HL-60/S4 treated with retinoic acid at 250 ng/mL for 4 days and 3 days (cell line): ENCODE measurements around the gene ADD3.

Experiments used
- in situ Hi-C: fragments of 300-500 bp; cut with MboI; formaldehyde crosslinking; loops from 2 replicates; pipeline ENCODE4 v1.7.0; 2022; ENCODE audit warnings: low sequenced_read_pairs

Gene ADD3

DNA sequence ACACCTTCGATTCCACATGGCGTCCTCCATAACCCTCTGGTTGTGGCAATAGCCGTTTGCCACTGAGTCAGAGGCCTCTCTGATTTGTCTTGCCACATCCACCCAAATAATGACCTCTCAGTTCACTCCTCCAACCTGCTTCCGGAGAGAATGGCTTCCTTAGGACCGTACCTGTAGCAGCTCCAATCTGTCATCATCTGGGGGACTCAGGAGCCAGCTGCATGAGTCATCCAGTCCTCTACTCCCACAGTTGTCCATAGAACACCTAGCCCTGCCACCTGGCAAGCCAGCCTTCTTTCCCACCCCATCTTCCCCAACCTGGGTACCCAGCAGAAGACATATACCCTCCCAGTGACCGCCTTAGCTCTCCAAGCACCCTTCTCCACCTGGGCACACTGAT is 135.2 kb downstream of the ADD3 start:
- in situ Hi-C loops: loop anchor here (25.0 kb wide), 1 partner anchor 419 kb away; the partner anchor contains the start of gene SMC3

DNA sequence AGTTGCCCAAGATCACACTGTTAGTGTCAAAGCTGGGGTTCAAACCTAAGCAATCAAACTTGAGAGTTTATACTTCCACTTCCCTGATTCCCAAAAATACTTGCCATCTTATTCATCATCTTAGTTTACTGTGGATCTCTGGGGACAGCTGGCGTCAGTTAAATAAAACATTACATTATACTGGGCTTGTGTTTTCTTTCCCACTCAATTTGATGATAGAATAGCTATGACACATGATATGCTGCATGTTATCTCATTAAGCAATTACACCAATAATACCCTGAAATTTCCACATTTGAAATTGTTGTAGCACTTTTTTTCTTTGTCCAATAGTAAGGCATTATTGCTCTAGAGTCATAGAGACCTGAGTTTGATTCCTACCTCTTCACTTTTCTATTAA is 136.7 kb downstream of the ADD3 start:
- in situ Hi-C loops: loop anchor here (25.0 kb wide), 1 partner anchor 418 kb away; the partner anchor contains the start of gene SMC3

DNA sequence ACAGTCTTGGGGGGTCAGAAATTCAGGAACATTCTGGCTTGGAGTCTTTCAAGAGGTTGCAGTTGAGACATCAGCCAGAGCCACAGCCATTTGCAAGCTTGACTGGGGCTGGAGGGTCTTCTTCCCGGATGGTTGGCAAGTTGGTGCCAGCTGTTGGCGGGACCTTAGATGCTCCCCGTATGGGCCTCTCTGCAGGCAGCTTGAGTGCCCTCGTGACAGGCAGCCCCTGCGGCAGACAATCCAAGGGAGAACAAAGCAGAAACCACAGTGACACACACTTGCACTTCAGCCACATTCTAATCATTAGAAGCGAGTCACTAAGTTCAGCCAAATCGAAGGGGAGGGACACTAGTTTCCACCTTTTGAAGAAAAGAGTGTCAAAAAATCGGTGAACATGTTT is 140.2 kb downstream of the ADD3 start:
- in situ Hi-C loops: loop anchor here (25.0 kb wide), 1 partner anchor 414 kb away; the partner anchor contains the start of gene SMC3

DNA sequence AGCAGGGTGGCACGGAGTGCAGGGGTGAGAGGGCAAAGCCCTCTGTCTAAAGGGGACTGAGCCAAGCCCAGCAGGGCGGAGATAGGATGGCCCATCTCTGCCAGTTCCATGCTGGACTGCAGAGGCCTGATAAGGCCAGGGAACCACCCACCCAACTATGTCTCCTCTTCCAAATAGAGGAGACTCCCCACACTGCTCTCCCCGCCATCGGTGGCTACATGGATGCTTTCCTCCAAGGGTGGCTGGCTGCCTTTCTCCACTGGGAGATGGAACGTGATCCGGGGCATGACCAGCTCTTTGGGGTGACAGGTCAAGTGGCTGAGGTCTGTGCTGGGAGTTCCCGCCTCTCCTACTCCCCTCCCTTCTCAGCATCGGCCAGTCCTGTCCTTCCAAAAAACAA is 141.5 kb downstream of the ADD3 start:
- in situ Hi-C loops: loop anchor here (25.0 kb wide), 1 partner anchor 413 kb away; the partner anchor contains the start of gene SMC3

DNA sequence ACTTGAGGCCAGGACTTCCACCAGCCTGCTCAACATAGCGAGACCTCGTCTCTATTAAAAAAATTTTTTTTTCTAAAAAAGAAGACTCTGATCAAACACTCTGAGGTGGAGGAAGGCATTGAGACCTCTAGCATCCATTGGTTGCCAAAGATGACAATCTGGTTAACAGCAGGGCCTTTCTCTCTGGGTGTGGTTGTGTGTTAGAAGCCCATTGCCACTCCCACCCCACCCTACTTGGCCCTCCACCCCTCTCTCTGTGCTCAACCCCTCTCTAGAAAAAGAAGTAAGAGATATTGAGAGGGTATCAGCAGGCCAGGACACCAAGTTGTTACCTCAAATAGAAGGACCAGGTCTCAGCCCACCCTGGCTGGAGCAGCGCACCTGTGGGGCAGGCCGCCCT is 142.3 kb downstream of the ADD3 start:
- in situ Hi-C loops: no loop called here

DNA sequence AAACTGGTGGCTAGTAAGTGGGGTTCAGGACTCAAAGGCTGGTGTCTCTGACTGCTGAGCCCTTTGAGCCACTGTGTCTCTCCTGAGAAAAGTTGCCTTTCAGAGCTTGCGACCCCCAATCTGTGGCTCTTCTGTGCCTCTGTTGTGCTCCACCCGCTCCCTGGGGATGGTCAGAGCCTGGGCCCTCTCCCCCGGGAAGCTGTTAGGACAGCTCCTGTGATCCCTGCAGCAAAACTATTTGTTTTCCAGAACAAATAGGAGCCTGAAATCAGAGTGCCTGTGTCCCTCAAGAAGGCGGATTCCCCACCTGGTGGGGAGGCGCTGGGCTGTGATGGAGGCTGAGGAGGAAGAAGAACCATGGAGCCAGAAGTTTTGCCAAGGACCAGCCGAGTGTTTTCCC is 143.2 kb downstream of the ADD3 start:
- in situ Hi-C loops: no loop called here

DNA sequence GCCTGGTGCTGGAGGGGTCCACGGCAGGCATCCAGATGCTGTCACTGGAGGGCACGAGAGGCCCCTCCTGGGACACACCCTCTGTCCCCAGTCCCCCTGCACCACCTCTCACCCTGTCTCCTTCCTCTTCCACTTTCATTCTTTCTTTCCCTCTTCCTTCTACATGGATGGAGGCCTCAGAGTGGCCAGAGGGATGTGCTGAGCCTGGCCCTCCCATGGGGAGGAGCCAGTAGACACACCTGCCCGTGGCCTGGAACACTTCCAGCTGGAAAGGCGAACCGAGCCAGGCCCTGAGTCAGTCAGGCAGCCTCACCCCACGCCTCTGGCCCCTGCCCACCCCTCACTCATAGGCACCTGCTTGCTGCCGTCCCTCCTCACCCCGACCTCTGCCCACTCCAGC is 143.7 kb downstream of the ADD3 start:
- in situ Hi-C loops: no loop called here

DNA sequence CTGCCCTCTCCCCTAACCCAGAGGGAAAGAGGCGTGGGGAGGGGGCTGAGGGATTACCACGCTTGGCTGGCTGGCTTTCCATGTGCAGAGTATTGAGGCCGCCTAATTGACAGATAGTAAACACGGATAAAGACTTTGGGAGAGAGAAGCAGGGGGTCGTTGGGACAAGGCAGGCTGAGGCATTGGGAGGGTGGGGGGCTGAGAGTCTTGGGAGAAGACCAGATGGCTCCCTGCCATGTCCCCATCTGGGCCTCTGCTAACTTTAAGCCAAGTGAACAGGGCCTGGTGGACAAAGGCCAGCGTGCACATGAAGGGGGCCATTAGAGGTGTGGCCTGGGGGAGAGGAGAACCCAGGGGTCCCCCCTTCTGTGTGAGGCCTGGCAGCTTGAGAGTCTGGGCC is 144.2 kb downstream of the ADD3 start:
- in situ Hi-C loops: no loop called here

DNA sequence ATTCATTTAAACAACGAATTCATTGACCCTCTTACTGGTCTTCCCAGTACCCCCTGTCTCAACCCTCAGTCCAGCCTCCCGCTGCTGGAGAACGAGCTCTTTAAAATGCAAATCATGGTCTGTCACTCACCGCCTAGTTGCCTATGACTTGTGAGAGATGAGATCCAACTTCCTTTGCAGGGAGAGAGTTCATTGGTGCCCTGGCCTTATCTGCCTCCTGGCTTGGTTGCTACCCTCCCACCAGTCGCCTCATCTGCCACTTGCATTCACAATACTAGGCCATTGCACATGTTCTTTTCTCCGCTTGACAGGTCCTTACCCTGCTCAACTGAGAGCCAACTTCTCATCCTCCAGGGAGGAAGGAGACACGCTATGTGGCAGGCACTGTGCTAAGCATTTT is 145.6 kb downstream of the ADD3 start:
- in situ Hi-C loops: no loop called here

DNA sequence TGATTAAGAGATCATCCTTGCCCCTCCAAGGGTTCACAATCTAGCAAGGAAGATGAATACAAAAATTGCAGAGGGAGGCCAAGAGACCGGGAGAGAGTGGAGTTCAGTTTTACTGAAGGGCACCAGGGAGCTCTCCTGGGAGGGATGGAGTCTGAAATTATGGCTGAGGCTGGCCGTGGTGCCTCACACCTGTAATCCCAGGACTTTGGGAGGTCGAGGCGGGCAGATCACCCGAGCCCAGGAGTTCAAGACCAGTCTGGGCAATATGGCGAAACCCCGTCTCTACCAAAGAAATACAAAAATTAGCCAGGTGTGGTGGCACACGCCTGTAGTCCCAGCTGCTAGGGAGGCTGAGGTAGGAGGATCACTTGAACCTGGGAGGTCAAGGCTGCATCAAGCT is 148.3 kb downstream of the ADD3 start:
- in situ Hi-C loops: no loop called here

DNA sequence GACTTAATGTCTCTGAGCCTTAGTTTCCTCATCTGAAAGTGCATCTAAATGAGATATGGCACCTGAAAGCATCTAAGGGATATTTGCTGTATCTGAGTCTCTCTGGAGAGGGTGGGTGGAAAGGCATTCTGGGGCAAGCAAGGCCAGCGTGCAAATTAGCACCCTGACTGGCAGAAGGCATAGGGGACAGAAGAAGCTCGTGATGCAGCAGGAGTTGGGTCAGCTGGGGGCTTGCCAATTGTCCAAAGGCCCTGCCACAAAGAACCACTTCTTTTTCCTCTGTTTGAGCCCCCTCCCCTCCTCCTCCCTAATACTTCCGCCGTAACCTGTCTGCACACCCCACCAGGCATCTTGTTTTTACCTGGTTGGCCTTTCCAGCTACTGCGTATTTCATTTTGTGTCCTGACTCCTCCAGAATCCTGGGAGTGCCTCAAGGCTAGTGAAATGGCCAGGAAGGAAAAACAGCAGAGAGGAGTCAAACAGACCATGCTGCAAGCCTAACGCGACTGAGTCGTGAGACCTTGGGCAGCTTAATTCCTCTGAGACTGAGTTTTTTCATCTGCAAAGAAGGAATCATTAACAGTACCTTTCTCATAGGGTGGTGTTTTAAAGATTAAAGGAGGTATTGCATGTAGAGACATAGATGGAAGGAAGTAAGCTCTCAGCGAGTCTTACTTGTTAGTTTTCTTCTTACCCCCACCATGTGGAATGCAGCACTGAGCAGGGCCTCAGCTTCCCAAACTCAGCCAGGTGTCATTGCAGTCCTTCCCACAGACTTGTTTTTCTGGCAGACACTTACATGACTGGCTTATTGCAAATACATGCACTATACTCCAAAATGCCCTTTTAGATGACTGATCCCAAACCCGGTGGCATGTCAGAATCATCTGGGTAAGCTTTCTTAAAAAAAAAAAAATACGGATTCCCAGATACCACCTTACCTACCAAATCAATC is 150.5 kb downstream of the ADD3 start:
- in situ Hi-C loops: no loop called here

DNA sequence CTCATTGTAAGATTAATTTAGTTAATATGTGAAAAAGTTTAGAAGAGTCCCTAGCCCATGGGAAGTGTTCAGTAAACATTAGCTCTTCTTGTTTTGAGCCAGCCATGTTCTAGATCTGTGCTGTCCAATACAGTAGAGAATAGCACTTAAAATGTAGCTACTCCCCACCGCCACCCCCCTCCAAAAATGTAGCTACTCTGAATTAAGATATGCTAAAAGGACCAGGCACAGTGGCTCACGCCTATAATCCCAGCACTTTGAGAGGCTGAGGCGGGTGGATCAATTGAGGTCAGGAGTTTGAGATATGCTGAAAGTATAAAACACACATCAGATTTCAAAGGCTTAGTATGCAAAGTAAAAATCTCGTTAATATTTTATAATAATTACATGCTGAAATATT is 152.3 kb downstream of the ADD3 start:
- in situ Hi-C loops: no loop called here

DNA sequence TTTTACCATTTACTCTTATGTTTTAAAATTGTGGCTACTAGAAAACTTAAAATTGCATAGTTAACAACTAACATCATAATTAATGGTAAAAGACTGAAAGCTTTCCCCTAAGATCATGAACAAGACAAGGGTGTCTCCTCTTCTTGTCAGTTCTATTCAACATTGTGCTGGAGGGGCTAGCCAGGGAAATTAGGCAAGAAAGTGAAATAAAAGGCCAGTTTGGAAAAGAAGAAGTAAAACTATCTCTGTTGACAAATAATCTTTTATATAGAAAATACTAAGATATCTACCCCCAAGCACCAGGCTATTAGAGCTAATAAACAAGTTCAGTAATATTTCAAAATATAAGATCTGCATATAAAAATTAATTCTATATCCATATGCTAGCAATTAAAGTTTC is 152.7 kb downstream of the ADD3 start:
- in situ Hi-C loops: no loop called here

DNA sequence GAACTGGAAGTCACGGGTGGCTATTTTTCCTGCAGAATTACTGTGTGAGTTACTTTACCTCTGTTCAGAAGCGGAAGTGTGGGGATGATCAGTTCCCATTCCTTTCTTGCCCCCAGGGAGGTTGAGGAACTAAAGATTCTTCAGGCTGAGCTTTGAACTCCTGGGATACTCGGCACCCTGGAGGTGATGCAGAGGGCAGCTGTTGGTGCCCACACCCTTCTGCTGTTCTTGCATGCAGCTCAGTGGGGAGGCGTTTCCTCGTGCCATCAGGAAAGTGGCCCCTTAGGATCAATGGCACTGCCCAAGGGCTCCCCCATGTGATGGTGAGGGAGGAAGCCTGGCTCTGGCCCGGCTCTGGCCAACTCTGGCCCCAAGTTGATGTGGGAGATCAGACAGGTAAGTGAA is 155.0 kb downstream of the ADD3 start:
- in situ Hi-C loops: no loop called here

DNA sequence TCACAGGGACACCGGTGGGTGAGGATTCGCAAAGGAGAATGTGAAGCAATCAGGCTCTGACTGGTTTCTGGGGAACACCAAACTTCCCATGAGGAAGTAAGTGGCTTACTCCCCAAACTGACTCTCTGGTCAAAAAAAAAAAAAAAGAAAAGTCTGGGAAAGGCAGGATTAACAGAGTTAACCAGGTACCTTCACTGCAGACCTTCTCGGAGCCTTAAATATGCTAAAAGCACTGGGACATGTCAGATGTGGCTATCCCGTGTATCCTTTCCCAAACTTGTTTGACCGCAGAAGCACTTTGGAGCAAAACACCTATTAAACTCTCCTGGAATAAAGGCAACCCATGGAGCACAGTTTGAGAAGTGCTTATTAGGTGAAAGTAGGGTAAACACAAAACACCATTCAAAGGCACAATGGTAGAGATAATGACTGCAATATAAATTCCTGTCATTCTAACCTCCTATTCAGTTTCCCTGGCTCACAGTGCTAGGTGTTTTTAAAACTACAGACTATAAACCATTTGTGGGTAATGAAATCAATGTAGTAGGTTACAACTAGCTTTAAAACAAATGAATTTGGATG is 155.5 kb downstream of the ADD3 start:
- in situ Hi-C loops: no loop called here

DNA sequence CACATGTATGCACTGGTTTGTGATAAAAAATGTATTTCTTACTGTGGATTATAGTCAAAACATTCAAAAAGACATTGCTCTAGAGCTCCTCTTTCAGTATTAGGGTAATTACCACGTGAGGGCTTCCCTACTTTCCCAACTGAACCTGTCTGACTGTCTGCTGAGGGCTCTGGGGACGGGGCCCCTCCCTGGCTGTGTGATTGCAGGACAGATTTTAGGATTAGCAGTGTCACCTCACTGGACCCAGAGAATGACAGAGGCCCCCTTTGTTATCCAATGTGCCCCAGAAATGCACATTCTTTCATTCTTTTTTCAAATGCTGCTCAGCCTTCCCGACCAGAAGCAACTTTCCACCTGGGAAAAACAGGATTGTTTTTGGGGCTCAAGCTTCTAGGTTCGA is 156.1 kb downstream of the ADD3 start:
- in situ Hi-C loops: no loop called here

DNA sequence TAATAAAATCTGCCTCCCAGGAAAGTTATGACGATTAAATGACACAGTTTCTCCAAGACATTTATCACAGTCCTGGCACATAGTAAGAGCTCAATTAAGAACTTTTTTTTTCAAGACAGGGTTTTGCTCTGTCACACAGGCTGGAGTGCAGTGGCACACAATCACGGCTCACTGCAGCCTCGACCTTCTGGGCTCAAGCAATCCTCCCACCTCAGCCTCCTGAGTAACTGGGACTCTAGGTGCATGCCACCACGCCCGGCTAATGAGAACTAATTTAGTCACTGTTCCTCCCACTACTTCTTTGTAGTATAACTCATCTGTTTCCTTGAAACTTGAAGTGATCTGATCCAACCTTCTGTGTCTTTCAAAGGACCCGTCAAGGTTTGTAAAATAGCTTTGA is 157.5 kb downstream of the ADD3 start:
- in situ Hi-C loops: no loop called here

DNA sequence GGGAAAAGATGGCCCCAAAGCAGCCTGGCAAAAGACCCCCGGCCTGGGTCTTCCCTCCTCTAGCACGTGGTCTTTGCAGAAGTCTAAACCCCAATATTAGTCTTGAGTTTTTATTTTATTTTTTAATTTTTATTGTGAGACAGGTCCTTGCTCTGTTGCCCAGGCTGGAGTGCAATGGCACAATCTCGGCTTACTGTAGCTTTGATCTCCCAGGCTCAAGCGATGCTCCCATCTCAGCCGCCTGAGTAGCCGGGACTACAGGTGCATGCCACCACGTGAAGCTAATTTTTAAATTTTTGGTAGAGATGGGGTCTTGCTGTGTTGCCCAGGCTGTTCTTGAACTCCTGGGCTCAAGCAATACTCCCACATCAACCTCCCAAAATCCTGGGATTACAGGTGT is 159.4 kb downstream of the ADD3 start:
- in situ Hi-C loops: no loop called here

DNA sequence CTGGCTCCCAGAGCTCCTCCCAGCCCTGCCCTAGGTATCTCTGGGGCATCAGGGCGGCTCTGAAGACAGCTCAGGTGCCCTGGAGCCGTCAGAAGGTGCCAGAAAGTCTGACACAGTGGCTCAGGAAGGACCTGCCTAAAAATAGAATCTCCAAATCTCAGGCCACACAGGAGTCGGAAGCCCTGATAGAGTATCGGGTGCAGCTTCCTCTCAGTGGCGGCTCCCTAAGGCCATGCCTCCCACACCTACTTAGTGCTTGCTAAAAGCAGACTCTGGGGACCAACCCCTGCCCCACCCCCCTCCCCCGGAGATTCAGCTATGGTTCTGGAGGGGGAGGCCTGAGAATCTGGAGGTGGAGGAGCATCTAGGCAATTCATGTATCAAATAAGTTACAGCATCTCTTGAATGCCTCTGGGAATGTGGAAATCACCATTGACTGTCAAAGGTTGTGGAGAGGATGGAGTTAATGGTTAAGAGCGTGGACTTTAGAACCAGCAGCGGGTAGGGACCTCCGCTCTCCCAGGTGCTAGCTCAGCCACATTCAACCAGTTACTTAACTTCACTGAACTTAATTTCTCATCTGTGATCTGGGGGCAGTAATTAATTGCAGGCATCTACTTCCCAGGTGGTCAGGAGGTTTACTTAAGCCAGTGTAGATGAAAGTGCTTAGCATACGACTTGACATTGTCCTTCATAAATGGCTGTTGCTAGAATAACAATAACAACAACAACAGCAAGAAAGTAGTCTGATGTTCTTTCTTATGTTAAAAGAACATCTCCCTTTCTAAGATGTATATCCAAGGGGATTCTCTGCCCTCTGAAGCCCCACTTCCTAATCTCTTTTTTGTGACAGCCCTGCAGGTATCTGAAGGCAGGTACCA is 161.1 kb downstream of the ADD3 start:
- in situ Hi-C loops: no loop called here

DNA sequence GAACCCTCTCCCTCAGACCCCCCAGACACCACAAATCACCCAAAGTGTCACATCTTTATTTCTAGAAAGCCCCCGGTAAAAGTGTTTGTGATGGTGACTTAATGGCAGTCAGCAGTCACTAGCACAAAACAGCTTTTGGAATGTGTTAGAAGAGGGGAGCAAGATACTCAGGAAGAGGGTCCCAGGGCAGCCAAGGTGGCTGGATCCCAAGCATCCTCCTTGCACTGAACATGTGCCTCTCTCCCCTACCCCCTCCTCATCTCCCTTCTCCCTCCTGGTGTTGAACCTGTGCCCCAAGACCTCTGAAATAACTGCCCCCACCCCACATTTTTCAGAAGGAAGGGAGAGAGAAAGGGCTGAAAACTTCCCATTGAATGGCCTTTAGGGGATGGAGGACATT is 161.8 kb downstream of the ADD3 start:
- in situ Hi-C loops: no loop called here
